ENCODE data around the gene C19orf47.
"Not testable (repeated sequence)": the region's sequence is repeated elsewhere in the genome, so short reads cannot be mapped to it uniquely, and the experiment has no call there.

- not testable (repeated sequence) for TF ChIP-seq EZH2 (IDR thresholded peaks at IDR 0.05; ENCODE audit: insufficient read depth, poor library complexity, severe bottlenecking); EZH2phosphoT487 (IDR thresholded peaks at IDR 0.05; ENCODE audit: insufficient read depth, low read depth)
Observed at GRCh38 chr19:40370253-40370652, 22.1 kb upstream of the C19orf47 start.
